GM19239 (cell line): ENCODE results near the gene CTAGE4.
A peak's percentile ranks its signal among the peaks of the same experiment; 100 is the strongest.
"Not testable (repeated sequence)": the region's sequence is repeated elsewhere in the genome, so short reads cannot be mapped to it uniquely, and the experiment has no call there.

ENCODE experiments used
- DNase-seq: peaks from one replicate; pipeline ENCODE4 v3.0.0; 2011; ENCODE audit warnings: low spot score; ENCODE audit not compliant: insufficient read length
- FAIRE-seq: peaks from 2 replicates; lab custom pipeline; 2011; peaks lifted over from hg19 to GRCh38; lab: Jason Lieb, UNC

CTAGE4 gene

DNA sequence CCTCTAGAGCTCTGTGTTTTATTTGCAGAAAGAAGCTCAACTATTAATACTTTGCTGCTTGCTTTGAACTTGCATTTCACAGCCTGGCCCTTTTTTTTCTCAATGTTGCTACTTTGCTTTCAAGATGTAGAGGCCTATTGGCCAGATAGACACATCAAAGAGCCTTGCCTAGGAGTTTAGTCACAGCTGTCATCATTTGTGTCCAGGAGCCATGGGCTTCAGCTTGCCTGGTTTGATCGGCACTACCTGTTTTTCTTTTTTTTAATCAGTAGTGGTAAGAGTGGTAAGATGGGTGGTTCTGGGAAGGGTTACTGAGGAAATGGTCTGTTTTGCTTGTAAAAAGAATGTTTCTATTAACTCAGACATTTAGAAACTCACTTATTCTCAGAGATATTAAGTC, 18.7 kb downstream of the CTAGE4 start:
- peak; percentile 85 for FAIRE-seq
- not testable (repeated sequence) for DNase-seq

DNA sequence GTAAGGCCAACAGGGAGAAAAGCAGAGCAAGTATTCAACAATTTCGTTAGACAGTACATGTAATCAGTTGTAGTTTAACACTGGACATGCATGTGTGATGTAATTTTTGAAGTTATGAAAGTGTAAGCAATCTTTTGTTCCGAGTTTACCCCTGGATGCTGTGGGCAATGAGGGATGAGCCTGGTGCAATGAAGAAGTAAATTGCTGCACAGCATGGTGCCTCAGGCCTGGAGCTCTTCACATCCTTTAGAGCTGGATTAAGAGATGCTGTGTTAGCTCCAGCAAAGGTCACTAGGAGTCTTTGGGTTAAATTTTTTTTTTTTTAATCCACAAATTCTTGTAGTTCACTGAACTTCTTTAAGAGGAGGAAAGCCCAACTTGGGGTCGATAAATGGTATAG, 19.8 kb downstream of the CTAGE4 start:
- FAIRE-seq = not testable (repeated sequence)

DNA sequence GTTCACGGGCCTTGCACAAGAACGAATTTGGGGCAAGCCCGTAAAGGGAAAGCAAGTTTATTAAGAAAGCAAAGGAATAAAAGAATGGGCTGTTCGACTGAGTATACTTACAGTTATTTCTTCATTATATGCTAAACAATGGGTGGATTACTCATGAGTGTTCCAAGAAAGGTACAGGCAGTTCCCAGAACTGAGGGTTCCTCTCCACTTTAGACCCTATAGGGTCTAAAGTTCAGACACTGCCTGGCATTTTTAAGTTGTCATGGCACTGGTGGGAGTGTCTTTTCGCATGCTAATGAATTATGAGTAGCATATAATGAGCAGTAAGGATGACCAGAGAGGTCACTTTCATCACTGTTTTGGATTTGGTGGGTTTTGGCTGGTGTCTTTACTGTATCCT, 22.0 kb downstream of the CTAGE4 start:
- FAIRE-seq, DNase-seq: not testable (repeated sequence)

More for the DNA sequence above, 19.8 kb downstream of the CTAGE4 start:
- not testable (repeated sequence) for DNase-seq

DNA sequence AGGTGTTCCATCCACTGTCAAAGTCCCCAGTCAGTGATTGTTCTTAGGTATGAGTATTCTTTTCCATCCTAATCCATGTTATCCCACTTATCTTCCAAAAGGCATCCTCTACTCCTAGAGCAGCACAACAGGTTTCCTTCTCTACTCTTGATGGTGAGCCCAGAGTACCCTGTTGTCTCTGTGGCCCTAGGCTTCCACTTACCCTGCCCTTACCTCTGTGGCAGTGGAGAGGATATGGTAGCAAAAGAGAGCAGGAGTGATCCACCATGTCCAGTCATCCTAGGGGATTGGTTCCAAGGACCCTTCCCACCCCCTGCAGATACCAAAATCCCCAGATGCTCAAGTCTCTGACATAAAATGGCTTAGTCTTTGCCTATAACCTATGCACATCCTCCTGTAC, 33.9 kb downstream of the CTAGE4 start:
- DNase-seq, FAIRE-seq: not testable (repeated sequence)

DNA sequence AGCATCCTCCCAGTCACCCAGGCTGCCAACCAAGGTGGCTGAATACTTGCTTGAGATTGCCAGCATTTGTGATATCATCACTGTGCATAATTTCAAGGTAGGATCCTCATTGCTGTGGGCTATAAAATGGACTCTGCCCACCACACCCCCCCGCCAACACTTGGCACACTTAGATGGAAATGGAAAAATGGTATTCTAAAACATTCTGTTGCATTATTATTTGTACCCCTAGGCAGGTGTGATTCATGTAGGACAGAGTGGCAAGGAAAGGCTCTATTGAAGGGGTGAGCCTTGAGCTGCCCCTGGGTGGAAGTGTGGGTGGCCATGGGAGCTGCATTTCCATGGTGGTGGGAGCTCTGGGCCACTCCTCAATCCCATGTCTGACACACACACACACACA, 35.3 kb downstream of the CTAGE4 start:
- FAIRE-seq, DNase-seq: not testable (repeated sequence)

DNA sequence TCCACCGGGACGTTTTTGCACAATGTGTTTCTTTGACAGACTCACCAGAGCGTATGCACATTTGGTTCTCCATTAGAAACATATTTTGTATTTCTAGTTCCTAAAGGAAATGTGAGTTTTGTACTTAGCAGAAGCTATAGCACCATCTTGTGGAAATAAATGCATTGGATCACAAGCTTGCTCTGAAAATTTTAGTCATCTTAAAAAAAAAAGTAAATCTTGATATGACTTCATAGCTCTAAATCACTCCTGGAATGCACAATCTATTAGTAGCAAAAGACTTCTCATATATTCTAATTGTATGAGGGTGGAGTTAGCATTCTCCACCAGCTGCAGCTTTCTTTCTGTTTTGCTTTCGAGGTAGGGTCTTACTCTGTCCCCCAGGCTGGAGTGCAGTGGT, 35.9 kb downstream of the CTAGE4 start:
- DNase-seq = not testable (repeated sequence)
- FAIRE-seq = peak; percentile 65

DNA sequence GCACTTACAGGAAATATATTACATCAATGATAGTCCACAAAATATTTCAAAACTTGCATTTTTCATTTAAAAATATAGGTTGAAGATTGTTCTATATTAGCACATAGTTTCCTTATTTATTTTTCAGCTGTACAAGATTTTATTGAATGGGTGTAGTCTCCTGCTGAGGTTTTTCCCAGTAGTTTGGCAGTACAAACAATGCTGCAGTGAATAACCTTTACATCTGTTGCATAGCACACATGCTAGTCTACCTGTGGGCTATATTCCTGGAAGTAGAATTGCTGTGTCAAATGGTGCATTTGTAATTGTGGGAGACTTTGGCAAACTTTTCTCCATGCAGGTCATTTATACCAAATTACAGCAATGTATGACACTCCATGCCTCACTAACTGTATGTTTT, 37.3 kb downstream of the CTAGE4 start:
- not testable (repeated sequence) for FAIRE-seq

DNA sequence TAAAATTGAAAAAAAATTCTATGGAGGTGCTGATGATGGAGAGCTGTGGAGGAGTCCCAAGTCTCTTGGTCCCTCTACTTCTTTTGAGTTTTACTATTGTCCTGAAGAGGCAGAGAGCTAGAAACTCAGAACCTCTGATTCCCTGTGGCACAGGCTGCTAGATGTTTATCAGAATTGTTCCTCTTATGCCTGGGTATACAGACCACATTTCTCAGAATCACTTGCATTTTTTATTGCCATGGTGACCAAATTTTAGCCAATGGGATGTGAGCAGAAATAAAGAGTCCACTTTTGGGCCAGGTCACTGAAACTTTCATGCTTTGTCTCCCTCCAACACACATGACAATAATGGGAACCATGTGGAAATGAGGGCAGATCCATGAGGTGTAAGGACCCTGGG, 40.4 kb downstream of the CTAGE4 start:
- not testable (repeated sequence) for FAIRE-seq, DNase-seq

More for the DNA sequence above, 37.3 kb downstream of the CTAGE4 start:
- not testable (repeated sequence) for DNase-seq

DNA sequence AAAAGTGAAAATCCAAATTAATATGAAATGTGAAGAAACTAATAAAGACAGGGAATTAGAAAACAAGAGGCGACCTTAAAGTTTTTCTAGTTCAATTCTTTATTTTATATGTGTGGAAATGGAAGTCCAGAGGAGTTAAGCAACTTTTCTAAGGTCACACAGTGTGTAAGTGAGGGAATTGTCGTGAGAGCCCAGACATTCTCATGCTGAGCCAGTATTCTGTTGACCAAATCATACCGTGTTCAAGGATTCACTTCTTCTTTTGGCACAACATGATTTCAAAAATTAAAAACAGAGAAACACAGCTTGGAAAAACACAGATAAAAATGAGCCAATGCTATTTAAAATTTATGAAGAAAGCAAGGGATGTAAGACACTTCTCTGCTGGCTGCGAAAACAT, 43.6 kb downstream of the CTAGE4 start:
- DNase-seq, FAIRE-seq: not testable (repeated sequence)

DNA sequence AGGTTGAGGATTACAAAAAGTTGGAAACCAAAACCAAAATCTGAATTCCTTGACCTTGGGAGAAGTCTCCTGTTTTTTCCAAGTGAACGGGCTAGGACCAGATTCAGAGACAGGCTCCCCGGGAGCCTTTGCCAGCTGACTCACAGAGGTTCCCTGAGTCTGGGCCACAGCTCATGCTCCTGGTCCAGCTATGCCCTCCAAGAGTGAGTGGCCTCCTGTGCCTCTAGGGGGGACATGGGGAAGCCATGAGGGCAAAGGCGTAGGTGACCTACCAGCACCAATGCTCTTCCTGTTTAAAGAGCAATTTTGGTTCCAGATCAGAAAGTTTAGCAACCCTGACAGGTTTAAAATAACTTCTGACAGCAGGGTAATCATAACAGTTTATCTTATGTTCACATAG, 45.5 kb downstream of the CTAGE4 start:
- DNase-seq, FAIRE-seq: not testable (repeated sequence)

DNA sequence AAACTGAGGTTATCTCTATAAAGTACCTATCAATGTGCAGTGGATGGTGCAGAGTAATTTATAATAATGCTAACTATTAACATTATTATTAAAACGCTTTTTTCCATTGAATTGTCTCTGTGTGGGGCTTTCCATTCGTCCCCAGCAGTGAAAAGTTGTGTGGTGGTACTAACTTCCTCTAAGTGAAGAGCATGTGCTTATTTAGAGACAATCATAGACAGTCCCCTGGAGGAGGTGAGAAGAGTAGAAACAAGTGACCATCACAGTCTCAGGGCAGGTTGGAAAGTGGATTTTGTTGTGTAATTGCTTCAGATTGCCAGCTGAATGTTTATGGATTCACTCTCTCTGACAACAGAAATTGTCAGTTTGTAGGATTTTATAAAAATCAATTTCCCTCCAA, 47.8 kb downstream of the CTAGE4 start:
- FAIRE-seq = not testable (repeated sequence)

DNA sequence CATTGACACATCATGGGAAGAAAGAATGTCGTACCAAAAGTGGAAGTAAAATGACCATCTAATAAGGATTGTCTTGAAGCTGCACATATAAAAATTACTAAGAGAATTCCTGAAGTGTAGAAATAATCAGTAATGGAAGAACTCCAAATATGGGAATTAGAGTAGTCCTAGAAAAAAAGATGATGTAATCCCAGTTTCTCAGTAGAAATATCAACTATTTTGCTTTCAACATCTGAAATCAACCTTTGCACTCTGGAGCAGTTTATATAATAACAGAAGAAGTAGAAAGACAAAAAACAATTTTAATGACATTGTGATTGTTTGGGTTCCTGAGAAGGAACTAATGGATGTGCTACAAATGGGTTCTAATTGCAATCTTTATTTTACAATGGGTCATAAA, 49.8 kb downstream of the CTAGE4 start:
- not testable (repeated sequence) for DNase-seq, FAIRE-seq

More for the DNA sequence above, 47.8 kb downstream of the CTAGE4 start:
- DNase-seq = not testable (repeated sequence)
